Uterus (tissue), 2 donors: ENCODE measurements around the gene DENND5B.

Experiments used
- CTCF ChIP-seq, 4 experiments: fragments of 200-600 bp in 2 of 4; fragments of 450-650 bp in 2 of 4; sonication (generic) in 2 of 4; IDR thresholded peaks; one replicate each; pipeline ENCODE4 v1.5.1; 2016 to 2019; ENCODE audit warnings: antibody characterized with exemption in 4 of 4, mild to moderate bottlenecking in 2 of 4, moderate library complexity in 1 of 4
- POLR2A ChIP-seq, 2 donors: fragments of 450-650 bp; IDR thresholded peaks; one replicate each; pipeline ENCODE4 v1.6.1; 2016; ENCODE audit warnings: antibody characterized with exemption in 2 of 2, mild to moderate bottlenecking in 1 of 2, moderate library complexity in 1 of 2

- TF ChIP-seq CTCF (IDR thresholded peaks at IDR 0.05) (no peak), POLR2A (IDR thresholded peaks at IDR 0.05) (no peak)
Observed at GRCh38 chr12:31506515-31507306, 84.2 kb downstream of the DENND5B start.
